ENCODE measurements around the gene SLC25A33. TPM values are rescaled to one million over a fixed set of nuclear protein-coding genes. Genes with fewer than 3 reads are reported as not detected.

The SLC25A33 gene
- total and polyA plus RNA-seq, 2 experiments from 2014 or later: 13.3 to 18.8 TPM

- no peak for TF ChIP-seq ZNF462 (CRISPR knock-in tag; IDR thresholded peaks at IDR 0.05)
Observed at GRCh38 chr1:9598316-9598700, 59.0 kb downstream of the SLC25A33 start (continued).

- no peak overlapping the region for H3K4me3 Mint-ChIP-seq
- H4K20me1 ChIP-seq (replicated peaks; ENCODE audit: insufficient read depth): peaks cover 7% of the 10 kb centered on the region; the same call in 1 of the 2 replicates
- H3K9me3 Mint-ChIP-seq: no peaks in the 10 kb centered on the region; the same call in 2 of the 3 replicates
- no peak overlapping the region for H3K4me3 ChIP-seq
- DNase-seq (ENCODE audit: low spot score) (no peak), ATAC-seq (no peak)
- no peaks in the 10 kb centered on the region for H3K27me3 ChIP-seq (ENCODE audit: insufficient read depth)
- H3K27me3 Mint-ChIP-seq (ENCODE audit: insufficient read depth, low read depth, poor library complexity): peaks cover 6% of the 10 kb centered on the region
- no peak overlapping the region for H3K4me2 ChIP-seq
- H3K36me3 Mint-ChIP-seq (ENCODE audit: low read depth): peaks cover 26% of the 10 kb centered on the region
- peaks cover 10% of the 10 kb centered on the region; the same call in 1 of the 2 replicates for H3K36me3 ChIP-seq (ENCODE audit: insufficient read depth)
- no peak overlapping the region for H2AFZ ChIP-seq
- H3K27ac Mint-ChIP-seq: no peak overlapping the region
- H3K9me2 ChIP-seq (ENCODE audit: insufficient read depth): no peaks in the 10 kb centered on the region
- H3K27ac ChIP-seq (ENCODE audit: low read depth): no peak overlapping the region
- H3K4me1 ChIP-seq (ENCODE audit: insufficient read depth): no peaks in the 10 kb centered on the region
- TF ChIP-seq CTCF (conservative IDR thresholded peaks at IDR 0.05; ENCODE audit: low read depth in 2 of 2) (no peak), ZNF331 (CRISPR knock-in tag; IDR thresholded peaks at IDR 0.05; ENCODE audit: low read depth) (no peak)
- peaks cover 10% of the 10 kb centered on the region for H3K79me2 ChIP-seq (replicated peaks; ENCODE audit: insufficient read depth)
- peaks cover 2% of the 10 kb centered on the region; the same call in 1 of the 3 replicates for H3K4me1 Mint-ChIP-seq
- no peaks in the 10 kb centered on the region for H3F3A ChIP-seq (replicated peaks; ENCODE audit: low read depth)
Observed at GRCh38 chr1:9599741-9600140, 60.5 kb downstream of the SLC25A33 start.
